ENCODE data around the gene ZBTB47.

Gene ZBTB47

DNA sequence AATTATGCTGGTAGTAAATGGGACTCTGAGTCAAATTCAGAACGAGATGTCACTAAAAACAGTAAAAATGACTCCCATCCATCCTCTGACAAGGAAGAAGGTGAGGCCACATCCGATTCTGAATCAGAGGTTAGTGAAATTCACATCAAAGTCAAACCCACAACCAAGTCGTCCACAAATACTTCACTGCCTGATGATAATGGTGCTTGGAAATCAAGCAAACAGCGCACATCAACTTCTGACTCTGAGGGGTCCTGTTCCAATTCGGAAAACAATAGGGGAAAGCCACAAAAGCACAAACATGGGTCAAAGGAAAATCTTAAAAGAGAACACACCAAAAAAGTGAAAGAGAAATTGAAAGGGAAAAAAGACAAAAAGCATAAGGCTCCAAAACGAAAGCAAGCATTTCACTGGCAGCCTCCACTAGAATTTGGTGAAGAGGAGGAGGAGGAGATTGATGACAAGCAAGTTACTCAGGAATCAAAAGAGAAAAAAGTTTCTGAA, 15.1 kb upstream of the ZBTB47 start:
- Histone ChIP-seq H3K4me2 (no peak overlapping the region), H3K79me2 (ENCODE audit: insufficient read depth, low read depth) (no peaks in the 10 kb centered on the region), H3K4me1 (ENCODE audit: low read depth, poor library complexity, severe bottlenecking) (no peaks in the 10 kb centered on the region), H3K27ac (no peak overlapping the region), H3K36me3 (ENCODE audit: insufficient read depth) (no peaks in the 10 kb centered on the region), H4K20me1 (ENCODE audit: insufficient read depth) (no peaks in the 10 kb centered on the region), H3K27me3 (ENCODE audit: insufficient read depth, low read depth) (no peaks in the 10 kb centered on the region), H3K4me3 (IDR thresholded peaks at IDR 0.05; ENCODE audit: insufficient read depth, low read depth, low read length) (no peak overlapping the region), H2AFZ (ENCODE audit: low read depth) (no peak overlapping the region), H3K9ac (no peak overlapping the region)
- TF ChIP-seq, protein P1, sequence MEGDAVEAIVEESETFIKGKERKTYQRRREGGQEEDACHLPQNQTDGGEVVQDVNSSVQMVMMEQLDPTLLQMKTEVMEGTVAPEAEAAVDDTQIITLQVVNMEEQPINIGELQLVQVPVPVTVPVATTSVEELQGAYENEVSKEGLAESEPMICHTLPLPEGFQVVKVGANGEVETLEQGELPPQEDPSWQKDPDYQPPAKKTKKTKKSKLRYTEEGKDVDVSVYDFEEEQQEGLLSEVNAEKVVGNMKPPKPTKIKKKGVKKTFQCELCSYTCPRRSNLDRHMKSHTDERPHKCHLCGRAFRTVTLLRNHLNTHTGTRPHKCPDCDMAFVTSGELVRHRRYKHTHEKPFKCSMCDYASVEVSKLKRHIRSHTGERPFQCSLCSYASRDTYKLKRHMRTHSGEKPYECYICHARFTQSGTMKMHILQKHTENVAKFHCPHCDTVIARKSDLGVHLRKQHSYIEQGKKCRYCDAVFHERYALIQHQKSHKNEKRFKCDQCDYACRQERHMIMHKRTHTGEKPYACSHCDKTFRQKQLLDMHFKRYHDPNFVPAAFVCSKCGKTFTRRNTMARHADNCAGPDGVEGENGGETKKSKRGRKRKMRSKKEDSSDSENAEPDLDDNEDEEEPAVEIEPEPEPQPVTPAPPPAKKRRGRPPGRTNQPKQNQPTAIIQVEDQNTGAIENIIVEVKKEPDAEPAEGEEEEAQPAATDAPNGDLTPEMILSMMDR (conservative IDR thresholded peaks at IDR 0.05; ENCODE audit: low read depth, low read length) = no peak

GRCh38 chr3:42639192-42639591, 14.3 kb upstream of the ZBTB47 start:
- no peak overlapping the region for H2AFZ ChIP-seq (ENCODE audit: low read depth)
- no peaks in the 10 kb centered on the region for H3K36me3 ChIP-seq (ENCODE audit: insufficient read depth)
- no peak overlapping the region for H3K27ac ChIP-seq
- no peaks in the 10 kb centered on the region for H3K27me3 ChIP-seq (ENCODE audit: insufficient read depth, low read depth)
- H4K20me1 ChIP-seq (ENCODE audit: insufficient read depth) = no peaks in the 10 kb centered on the region
- H3K4me3 ChIP-seq (IDR thresholded peaks at IDR 0.05; ENCODE audit: insufficient read depth, low read depth, low read length) = no peak overlapping the region
- TF ChIP-seq, protein P1 (conservative IDR thresholded peaks at IDR 0.05; ENCODE audit: low read depth, low read length) = no peak
- no peaks in the 10 kb centered on the region for H3K79me2 ChIP-seq (ENCODE audit: insufficient read depth, low read depth)
- H3K4me2 ChIP-seq = no peak overlapping the region
- no peaks in the 10 kb centered on the region for H3K4me1 ChIP-seq (ENCODE audit: low read depth, poor library complexity, severe bottlenecking)
- no peak overlapping the region for H3K9ac ChIP-seq

GRCh38 chr3:42640129-42640528, 13.4 kb upstream of the ZBTB47 start:
- Histone ChIP-seq H3K9ac (no peak overlapping the region), H3K79me2 (ENCODE audit: insufficient read depth, low read depth) (no peaks in the 10 kb centered on the region), H3K27me3 (ENCODE audit: insufficient read depth, low read depth) (no peaks in the 10 kb centered on the region), H3K27ac (no peak overlapping the region), H2AFZ (ENCODE audit: low read depth) (no peak overlapping the region), H3K4me3 (IDR thresholded peaks at IDR 0.05; ENCODE audit: insufficient read depth, low read depth, low read length) (no peak overlapping the region), H3K4me2 (no peak overlapping the region), H3K36me3 (ENCODE audit: insufficient read depth) (no peaks in the 10 kb centered on the region), H4K20me1 (ENCODE audit: insufficient read depth) (no peaks in the 10 kb centered on the region), H3K4me1 (ENCODE audit: low read depth, poor library complexity, severe bottlenecking) (no peaks in the 10 kb centered on the region)
- TF ChIP-seq, protein P1 (conservative IDR thresholded peaks at IDR 0.05; ENCODE audit: low read depth, low read length) = no peak

DNA sequence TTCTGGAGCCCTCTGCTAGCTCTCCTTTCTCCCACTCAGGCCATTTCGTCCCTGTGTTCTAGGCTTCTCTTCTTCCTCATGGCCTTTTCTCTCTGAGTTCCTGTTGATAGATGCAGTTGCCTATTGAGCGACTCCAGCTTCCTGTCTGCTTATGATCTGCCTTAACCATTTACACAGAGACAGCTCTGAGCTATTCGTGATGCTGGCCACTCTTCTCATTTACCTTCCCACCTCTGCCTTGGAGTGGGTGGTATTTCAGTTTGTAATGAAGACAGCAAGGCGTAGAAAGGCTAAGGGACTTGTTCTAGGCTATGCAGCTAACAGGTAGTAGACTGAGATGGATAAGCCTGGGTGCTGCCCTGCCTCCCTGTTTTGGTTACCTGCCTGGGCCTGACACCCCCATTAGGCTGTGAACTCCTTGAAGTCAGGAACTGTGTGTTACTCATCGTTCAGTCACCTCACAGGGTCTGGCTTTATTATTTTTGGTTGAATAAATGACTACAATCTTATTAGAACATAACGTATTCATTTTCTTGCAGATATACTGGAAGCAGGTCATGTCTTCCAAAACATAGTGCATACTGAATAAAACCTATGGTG, 12.6 kb upstream of the ZBTB47 start:
- TF ChIP-seq, protein P1 (conservative IDR thresholded peaks at IDR 0.05; ENCODE audit: low read depth, low read length) = no peak
- Histone ChIP-seq H3K36me3 (ENCODE audit: insufficient read depth) (no peaks in the 10 kb centered on the region), H3K79me2 (ENCODE audit: insufficient read depth, low read depth) (no peaks in the 10 kb centered on the region), H3K27me3 (ENCODE audit: insufficient read depth, low read depth) (no peaks in the 10 kb centered on the region), H3K9ac (no peak overlapping the region), H3K4me2 (no peak overlapping the region), H3K27ac (no peak overlapping the region), H2AFZ (ENCODE audit: low read depth) (no peak overlapping the region), H3K4me1 (ENCODE audit: low read depth, poor library complexity, severe bottlenecking) (no peaks in the 10 kb centered on the region), H4K20me1 (ENCODE audit: insufficient read depth) (no peaks in the 10 kb centered on the region), H3K4me3 (IDR thresholded peaks at IDR 0.05; ENCODE audit: insufficient read depth, low read depth, low read length) (no peak overlapping the region)
